ENCODE data around the gene RAB40C.

Gene RAB40C

GRCh38 chr16:640614-641013 lies 50.7 kb downstream of the RAB40C start:
- H3K56ac ChIP-seq (ENCODE audit: low read length) = no peak overlapping the region
- no peaks in the 10 kb centered on the region for H3K36me3 ChIP-seq (ENCODE audit: control insufficient read depth, insufficient read depth, low read length)
- no peak overlapping the region for H4K5ac ChIP-seq (ENCODE audit: low read length)
- WGBS (ENCODE audit: extremely low coverage, insufficient coverage, low lambda C conversion rate) = no CpG with 5 or more reads among the region's 5 CpGs
- no peaks in the 10 kb centered on the region for H3K27me3 ChIP-seq (ENCODE audit: insufficient read depth, low read length, poor library complexity)
- no peak overlapping the region for H3K27ac ChIP-seq (ENCODE audit: low read depth, low read length)
- H2BK120ac ChIP-seq (ENCODE audit: low read depth, low read length) = no peak overlapping the region
- no peak overlapping the region for H4K8ac ChIP-seq (ENCODE audit: low read depth, low read length)
- no peak overlapping the region for H2BK5ac ChIP-seq (ENCODE audit: low read length)
- H3K4me3 ChIP-seq (ENCODE audit: low read length) = no peak overlapping the region
- H3K79me2 ChIP-seq (ENCODE audit: control insufficient read depth, insufficient read depth, low read length) = no peaks in the 10 kb centered on the region
- H3K23ac ChIP-seq (ENCODE audit: low read length) = no peak overlapping the region
- no peak for DNase-seq
- H3K18ac ChIP-seq (ENCODE audit: low read length) = no peak overlapping the region
- no peak overlapping the region for H3K4me2 ChIP-seq (ENCODE audit: low read length)
- no peak overlapping the region for H2AK5ac ChIP-seq (ENCODE audit: low read length)
- H3K4ac ChIP-seq (ENCODE audit: low read depth, low read length) = no peak overlapping the region
- no peak overlapping the region for H2BK15ac ChIP-seq (replicated peaks; ENCODE audit: low read depth)
- no peaks in the 10 kb centered on the region for H3K79me1 ChIP-seq (ENCODE audit: low read length)
- H3K9ac ChIP-seq (ENCODE audit: low read length) = no peak overlapping the region
- H3K4me1 ChIP-seq (ENCODE audit: control insufficient read depth, low read depth, low read length) = peaks cover 3% of the 10 kb centered on the region

- Histone ChIP-seq H3K27ac (ENCODE audit: low read depth, low read length) (no peak within 1 kb of the TSS), H3K9ac (ENCODE audit: low read length) (peak within 1 kb of the TSS; percentile 81), H4K8ac (ENCODE audit: low read depth, low read length) (no peak within 1 kb of the TSS), H2BK120ac (ENCODE audit: low read depth, low read length) (no peak within 1 kb of the TSS), H3K27me3 (ENCODE audit: insufficient read depth, low read length, poor library complexity) (no peaks in the 10 kb centered on the region), H3K79me2 (ENCODE audit: control insufficient read depth, insufficient read depth, low read length) (no peaks in the 10 kb centered on the region), H3K18ac (ENCODE audit: low read length) (peak within 1 kb of the TSS; percentile 44), H2BK15ac (replicated peaks; ENCODE audit: low read depth) (no peak within 1 kb of the TSS), H3K79me1 (ENCODE audit: low read length) (no peaks in the 10 kb centered on the region), H2BK5ac (ENCODE audit: low read length) (no peak within 1 kb of the TSS), H4K5ac (ENCODE audit: low read length) (no peak within 1 kb of the TSS), H3K4me1 (ENCODE audit: control insufficient read depth, low read depth, low read length) (peaks cover 3% of the 10 kb centered on the region), H3K23ac (ENCODE audit: low read length) (peak within 1 kb of the TSS; percentile 66), H3K36me3 (ENCODE audit: control insufficient read depth, insufficient read depth, low read length) (no peaks in the 10 kb centered on the region), H3K4me2 (ENCODE audit: low read length) (peak within 1 kb of the TSS; percentile 74), H3K4me3 (ENCODE audit: low read length) (peak within 1 kb of the TSS; percentile 39), H2AK5ac (ENCODE audit: low read length) (no peak within 1 kb of the TSS), H3K4ac (ENCODE audit: low read depth, low read length) (no peak within 1 kb of the TSS), H3K56ac (ENCODE audit: low read length) (peak within 1 kb of the TSS; percentile 92)
- DNase-seq = peak; percentile 76
- no CpG with 5 or more reads among the region's 81 CpGs for WGBS (ENCODE audit: extremely low coverage, insufficient coverage, low lambda C conversion rate)
Measured at GRCh38 chr16:641326-642188, 51.7 kb downstream of the RAB40C start, which contains the start of gene MCRIP2. Gene MCRIP2 (plus strand): TSS chr16:641828. CDS start chr16:641992, 164 bp downstream.

DNA sequence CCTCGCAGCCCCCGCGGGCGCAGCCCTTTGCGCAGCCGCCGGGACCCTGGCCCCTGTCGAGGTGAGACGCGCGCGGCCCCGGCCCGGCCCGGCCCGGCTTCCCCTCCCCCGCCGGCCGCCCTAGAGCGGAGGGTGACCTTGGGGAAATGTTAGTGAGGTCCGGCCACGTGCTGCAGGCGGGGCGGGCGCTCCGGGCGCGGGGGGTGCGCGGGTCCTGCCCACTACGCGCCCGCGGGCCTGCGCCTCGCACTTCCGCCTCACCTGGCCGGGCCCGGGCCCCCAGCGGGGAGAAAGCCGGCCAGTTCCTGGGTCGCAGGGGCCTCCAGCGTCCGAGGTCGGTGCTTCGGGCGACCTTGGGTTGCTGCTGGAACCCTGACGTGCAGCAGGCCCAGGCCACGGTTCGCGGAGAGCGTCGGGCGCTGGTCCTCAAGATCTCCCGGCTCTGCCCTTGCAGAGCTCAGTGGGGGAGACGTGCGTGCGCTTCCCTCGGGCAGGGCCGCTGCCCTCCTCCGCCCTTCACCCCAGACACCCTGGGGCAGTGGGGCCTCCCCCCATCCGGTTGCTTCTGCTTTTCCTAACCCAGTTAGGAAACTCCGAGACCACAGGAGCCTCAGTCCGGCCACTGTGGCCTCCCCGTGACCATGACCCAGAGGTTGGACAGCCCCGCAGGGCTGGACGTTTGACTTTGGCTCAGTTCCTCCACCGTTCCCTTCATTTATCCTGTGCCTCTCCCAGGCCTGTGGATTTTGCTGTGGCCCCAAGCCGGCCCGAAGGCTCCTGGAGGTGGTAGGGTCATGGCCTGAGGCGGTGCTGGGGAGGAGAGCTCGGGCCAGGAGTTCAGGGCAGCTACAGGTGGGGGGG lies 52.6 kb downstream of the RAB40C start:
- Histone ChIP-seq H3K4me2 (ENCODE audit: low read length) (peak overlapping the region; percentile 64), H3K9ac (ENCODE audit: low read length) (peak overlapping the region; percentile 78), H2BK5ac (ENCODE audit: low read length) (no peak overlapping the region), H4K5ac (ENCODE audit: low read length) (no peak overlapping the region), H3K4me3 (ENCODE audit: low read length) (peak overlapping the region; percentile 39), H2BK15ac (replicated peaks; ENCODE audit: low read depth) (no peak overlapping the region), H2BK120ac (ENCODE audit: low read depth, low read length) (no peak overlapping the region), H3K23ac (ENCODE audit: low read length) (no peak overlapping the region), H3K4ac (ENCODE audit: low read depth, low read length) (no peak overlapping the region), H3K18ac (ENCODE audit: low read length) (peak overlapping the region; percentile 44), H3K79me2 (ENCODE audit: control insufficient read depth, insufficient read depth, low read length) (no peaks in the 10 kb centered on the region), H3K27me3 (ENCODE audit: insufficient read depth, low read length, poor library complexity) (no peaks in the 10 kb centered on the region), H3K36me3 (ENCODE audit: control insufficient read depth, insufficient read depth, low read length) (no peaks in the 10 kb centered on the region), H3K4me1 (ENCODE audit: control insufficient read depth, low read depth, low read length) (peaks cover 3% of the 10 kb centered on the region), H2AK5ac (ENCODE audit: low read length) (no peak overlapping the region), H3K27ac (ENCODE audit: low read depth, low read length) (no peak overlapping the region), H3K79me1 (ENCODE audit: low read length) (no peaks in the 10 kb centered on the region), H3K56ac (ENCODE audit: low read length) (peak overlapping the region; percentile 83), H4K8ac (ENCODE audit: low read depth, low read length) (no peak overlapping the region)
- peak; percentile 23 for DNase-seq
- WGBS (ENCODE audit: extremely low coverage, insufficient coverage, low lambda C conversion rate) = no CpG with 5 or more reads among the region's 72 CpGs

GRCh38 chr16:643050-643368 lies 53.1 kb downstream of the RAB40C start:
- H3K18ac ChIP-seq (ENCODE audit: low read length) = no peak overlapping the region

DNA sequence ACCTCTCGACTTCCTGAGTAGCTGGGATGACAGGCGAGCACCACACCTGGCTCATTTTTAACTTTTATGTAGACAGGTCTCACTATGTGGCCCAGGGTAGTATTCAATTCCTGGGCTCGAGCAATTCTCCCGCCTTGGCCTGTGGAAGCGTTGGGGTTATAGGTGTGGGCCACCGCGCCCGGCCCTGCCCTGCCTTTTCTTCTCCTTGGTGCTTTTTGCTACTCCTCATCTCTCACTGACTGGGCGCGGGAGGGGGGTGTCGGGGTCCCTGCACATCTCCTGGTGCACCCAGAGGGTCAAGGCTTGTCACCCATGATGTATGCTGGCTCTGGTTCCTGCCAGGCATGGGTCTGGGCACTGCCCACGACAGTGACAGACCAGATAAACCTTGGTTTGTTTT lies 54.7 kb downstream of the RAB40C start:
- Histone ChIP-seq H2BK5ac (ENCODE audit: low read length) (no peak overlapping the region), H3K4me2 (ENCODE audit: low read length) (no peak overlapping the region), H4K8ac (ENCODE audit: low read depth, low read length) (no peak overlapping the region), H3K36me3 (ENCODE audit: control insufficient read depth, insufficient read depth, low read length) (no peaks in the 10 kb centered on the region), H3K23ac (ENCODE audit: low read length) (no peak overlapping the region), H3K27me3 (ENCODE audit: insufficient read depth, low read length, poor library complexity) (no peaks in the 10 kb centered on the region), H3K18ac (ENCODE audit: low read length) (no peak overlapping the region), H2BK15ac (replicated peaks; ENCODE audit: low read depth) (no peak overlapping the region), H3K4ac (ENCODE audit: low read depth, low read length) (no peak overlapping the region), H2AK5ac (ENCODE audit: low read length) (no peak overlapping the region), H3K56ac (ENCODE audit: low read length) (no peak overlapping the region), H2BK120ac (ENCODE audit: low read depth, low read length) (no peak overlapping the region), H3K79me2 (ENCODE audit: control insufficient read depth, insufficient read depth, low read length) (no peaks in the 10 kb centered on the region), H3K9ac (ENCODE audit: low read length) (no peak overlapping the region), H4K5ac (ENCODE audit: low read length) (no peak overlapping the region), H3K27ac (ENCODE audit: low read depth, low read length) (no peak overlapping the region), H3K79me1 (ENCODE audit: low read length) (no peaks in the 10 kb centered on the region), H3K4me1 (ENCODE audit: control insufficient read depth, low read depth, low read length) (no peaks in the 10 kb centered on the region), H3K4me3 (ENCODE audit: low read length) (no peak overlapping the region)
- no CpG with 5 or more reads among the region's 12 CpGs for WGBS (ENCODE audit: extremely low coverage, insufficient coverage, low lambda C conversion rate)
- DNase-seq = no peak

More at GRCh38 chr16:643050-643368, 53.1 kb downstream of the RAB40C start:
- Histone ChIP-seq H3K4me2 (ENCODE audit: low read length) (no peak overlapping the region), H2BK5ac (ENCODE audit: low read length) (no peak overlapping the region), H3K56ac (ENCODE audit: low read length) (no peak overlapping the region), H3K4me1 (ENCODE audit: control insufficient read depth, low read depth, low read length) (no peaks in the 10 kb centered on the region), H3K27me3 (ENCODE audit: insufficient read depth, low read length, poor library complexity) (no peaks in the 10 kb centered on the region), H3K23ac (ENCODE audit: low read length) (no peak overlapping the region), H2BK120ac (ENCODE audit: low read depth, low read length) (no peak overlapping the region), H3K27ac (ENCODE audit: low read depth, low read length) (no peak overlapping the region), H3K4me3 (ENCODE audit: low read length) (no peak overlapping the region), H3K79me1 (ENCODE audit: low read length) (no peaks in the 10 kb centered on the region), H3K36me3 (ENCODE audit: control insufficient read depth, insufficient read depth, low read length) (no peaks in the 10 kb centered on the region), H3K4ac (ENCODE audit: low read depth, low read length) (no peak overlapping the region), H4K5ac (ENCODE audit: low read length) (no peak overlapping the region), H2AK5ac (ENCODE audit: low read length) (no peak overlapping the region), H3K9ac (ENCODE audit: low read length) (no peak overlapping the region), H3K79me2 (ENCODE audit: control insufficient read depth, insufficient read depth, low read length) (no peaks in the 10 kb centered on the region), H4K8ac (ENCODE audit: low read depth, low read length) (no peak overlapping the region), H2BK15ac (replicated peaks; ENCODE audit: low read depth) (no peak overlapping the region)
- no CpG with 5 or more reads among the region's 13 CpGs for WGBS (ENCODE audit: extremely low coverage, insufficient coverage, low lambda C conversion rate)
- DNase-seq = no peak

Data from mesendoderm (in vitro differentiated cells).